Measurements from ENCODE around the gene XG.
A peak's percentile ranks its signal among the peaks of the same experiment; 100 is the strongest.
"Not testable (repeated sequence)": the region's sequence is repeated elsewhere in the genome, so short reads cannot be mapped to it uniquely, and the experiment has no call there.

Gene XG, protein sequence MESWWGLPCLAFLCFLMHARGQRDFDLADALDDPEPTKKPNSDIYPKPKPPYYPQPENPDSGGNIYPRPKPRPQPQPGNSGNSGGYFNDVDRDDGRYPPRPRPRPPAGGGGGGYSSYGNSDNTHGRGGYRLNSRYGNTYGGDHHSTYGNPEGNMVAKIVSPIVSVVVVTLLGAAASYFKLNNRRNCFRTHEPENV

DNA sequence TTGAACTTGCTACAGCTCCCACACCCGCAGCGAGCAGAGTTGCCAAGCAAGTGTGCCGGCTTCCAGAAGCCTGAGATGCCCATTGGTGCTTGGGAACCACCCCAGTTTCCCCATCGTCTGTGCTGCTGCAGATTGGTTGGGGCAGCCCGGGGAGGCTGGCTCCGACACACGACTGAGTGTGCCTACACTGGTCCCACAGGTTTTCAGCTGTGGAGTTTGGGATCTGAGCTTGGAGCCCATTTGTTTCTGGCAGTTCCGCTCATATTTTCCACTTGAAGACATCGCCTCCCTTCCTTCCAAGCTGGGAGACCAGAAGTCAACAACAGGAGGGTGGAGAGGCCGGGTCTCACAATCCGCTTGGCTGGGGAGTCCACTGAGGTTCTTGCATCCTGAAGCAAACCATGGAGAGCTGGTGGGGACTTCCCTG, at the start of gene XG:
TSS of gene XG (plus strand) at position 167 of the 427 bp plus-strand sequence. CDS start at position 402, 235 bp downstream.
- peak within 1 kb of the TSS; percentile 6 for H3K27ac ChIP-seq (ENCODE audit: poor library complexity, severe bottlenecking)
- not testable (repeated sequence) for H3K4me3 ChIP-seq (ENCODE audit: severe bottlenecking); H3K27me3 ChIP-seq (ENCODE audit: insufficient read depth, poor library complexity, severe bottlenecking); H3K9me3 ChIP-seq (ENCODE audit: severe bottlenecking); ATAC-seq (ENCODE audit: low read depth); H3K36me3 ChIP-seq (ENCODE audit: low read depth); DNase-seq (ENCODE audit: low spot score)
- peaks cover 17% of the 10 kb centered on the region for H3K4me1 ChIP-seq (ENCODE audit: insufficient read depth, poor library complexity, severe bottlenecking)

DNA sequence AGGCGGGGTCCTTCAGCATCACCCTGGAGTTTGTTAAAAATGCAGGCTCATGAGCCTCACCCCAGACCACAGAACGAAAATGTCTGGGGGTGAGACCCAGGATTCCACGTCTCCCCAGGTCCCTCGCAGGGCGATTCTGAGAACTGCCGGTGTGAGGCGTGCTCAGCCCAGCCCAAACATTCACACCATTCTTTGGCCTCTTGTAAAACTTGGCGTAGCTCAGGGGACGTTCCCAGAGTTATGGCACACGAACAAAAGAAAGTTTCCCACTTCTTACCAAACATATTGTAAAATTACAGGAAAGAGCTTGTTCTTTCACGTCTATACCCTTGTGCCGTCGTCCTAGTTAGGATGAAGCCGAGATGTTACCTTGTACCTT, 47.9 kb upstream of the XG start:
- TF ChIP-seq, protein P1, sequence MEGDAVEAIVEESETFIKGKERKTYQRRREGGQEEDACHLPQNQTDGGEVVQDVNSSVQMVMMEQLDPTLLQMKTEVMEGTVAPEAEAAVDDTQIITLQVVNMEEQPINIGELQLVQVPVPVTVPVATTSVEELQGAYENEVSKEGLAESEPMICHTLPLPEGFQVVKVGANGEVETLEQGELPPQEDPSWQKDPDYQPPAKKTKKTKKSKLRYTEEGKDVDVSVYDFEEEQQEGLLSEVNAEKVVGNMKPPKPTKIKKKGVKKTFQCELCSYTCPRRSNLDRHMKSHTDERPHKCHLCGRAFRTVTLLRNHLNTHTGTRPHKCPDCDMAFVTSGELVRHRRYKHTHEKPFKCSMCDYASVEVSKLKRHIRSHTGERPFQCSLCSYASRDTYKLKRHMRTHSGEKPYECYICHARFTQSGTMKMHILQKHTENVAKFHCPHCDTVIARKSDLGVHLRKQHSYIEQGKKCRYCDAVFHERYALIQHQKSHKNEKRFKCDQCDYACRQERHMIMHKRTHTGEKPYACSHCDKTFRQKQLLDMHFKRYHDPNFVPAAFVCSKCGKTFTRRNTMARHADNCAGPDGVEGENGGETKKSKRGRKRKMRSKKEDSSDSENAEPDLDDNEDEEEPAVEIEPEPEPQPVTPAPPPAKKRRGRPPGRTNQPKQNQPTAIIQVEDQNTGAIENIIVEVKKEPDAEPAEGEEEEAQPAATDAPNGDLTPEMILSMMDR (IDR thresholded peaks at IDR 0.05; ENCODE audit: poor library complexity, severe bottlenecking) = peak; percentile 50
- Histone ChIP-seq H3K4me3 (ENCODE audit: severe bottlenecking) (no peak overlapping the region), H3K27me3 (ENCODE audit: insufficient read depth, poor library complexity, severe bottlenecking) (no peaks in the 10 kb centered on the region), H3K27ac (ENCODE audit: poor library complexity, severe bottlenecking) (peak overlapping the region; percentile 99), H3K9me3 (ENCODE audit: severe bottlenecking) (no peaks in the 10 kb centered on the region), H3K36me3 (ENCODE audit: low read depth) (peaks cover 27% of the 10 kb centered on the region), H3K4me1 (ENCODE audit: insufficient read depth, poor library complexity, severe bottlenecking) (peaks cover 74% of the 10 kb centered on the region)
- ATAC-seq (ENCODE audit: low read depth) (peak; percentile 26; the same call in 2 of the 3 replicates), DNase-seq (ENCODE audit: low spot score) (no peak)

DNA sequence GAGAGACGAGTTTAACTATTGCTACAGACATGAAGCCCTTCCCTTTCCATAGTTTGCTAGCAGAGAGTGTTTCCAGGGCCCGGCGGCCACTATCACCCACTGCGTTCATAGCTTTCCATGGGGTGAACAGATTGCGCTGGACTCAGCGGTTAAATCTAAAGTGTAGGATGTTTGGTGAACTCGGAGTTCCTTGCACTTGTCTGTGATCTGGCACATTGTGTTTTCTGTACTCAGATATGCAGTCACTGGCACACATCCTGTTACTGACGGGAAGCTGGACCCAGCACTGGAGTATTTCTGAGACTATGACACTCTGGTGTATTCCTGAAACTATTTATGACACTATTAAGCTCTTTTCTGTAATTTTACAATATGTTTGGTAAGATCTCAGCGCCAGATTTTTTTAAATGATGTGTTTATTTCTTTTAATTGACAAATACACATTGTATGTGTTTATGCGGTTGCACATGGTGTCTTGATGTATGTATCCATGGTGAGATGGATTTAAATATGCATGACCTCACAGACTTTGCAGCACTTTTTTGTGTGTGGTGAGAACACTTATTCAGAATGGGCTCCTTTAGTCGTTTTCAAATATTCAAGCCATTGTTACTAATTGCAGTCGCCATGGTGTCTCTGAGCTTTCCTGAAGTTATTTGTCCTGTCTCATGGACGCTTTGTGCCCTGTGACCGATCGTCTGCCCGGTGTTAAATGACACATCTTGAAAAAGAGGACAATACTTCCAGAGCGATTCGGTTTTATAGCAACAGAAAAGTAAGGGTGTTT, 46.6 kb upstream of the XG start:
- TF ChIP-seq, protein P1 (IDR thresholded peaks at IDR 0.05; ENCODE audit: poor library complexity, severe bottlenecking) = no peak
- Histone ChIP-seq H3K27me3 (ENCODE audit: insufficient read depth, poor library complexity, severe bottlenecking) (no peaks in the 10 kb centered on the region), H3K36me3 (ENCODE audit: low read depth) (peaks cover 19% of the 10 kb centered on the region), H3K4me1 (ENCODE audit: insufficient read depth, poor library complexity, severe bottlenecking) (peaks cover 83% of the 10 kb centered on the region), H3K27ac (ENCODE audit: poor library complexity, severe bottlenecking) (peak overlapping the region; percentile 99), H3K4me3 (ENCODE audit: severe bottlenecking) (no peak overlapping the region), H3K9me3 (ENCODE audit: severe bottlenecking) (no peaks in the 10 kb centered on the region)
- ATAC-seq (ENCODE audit: low read depth) (no peak), DNase-seq (ENCODE audit: low spot score) (no peak)

DNA sequence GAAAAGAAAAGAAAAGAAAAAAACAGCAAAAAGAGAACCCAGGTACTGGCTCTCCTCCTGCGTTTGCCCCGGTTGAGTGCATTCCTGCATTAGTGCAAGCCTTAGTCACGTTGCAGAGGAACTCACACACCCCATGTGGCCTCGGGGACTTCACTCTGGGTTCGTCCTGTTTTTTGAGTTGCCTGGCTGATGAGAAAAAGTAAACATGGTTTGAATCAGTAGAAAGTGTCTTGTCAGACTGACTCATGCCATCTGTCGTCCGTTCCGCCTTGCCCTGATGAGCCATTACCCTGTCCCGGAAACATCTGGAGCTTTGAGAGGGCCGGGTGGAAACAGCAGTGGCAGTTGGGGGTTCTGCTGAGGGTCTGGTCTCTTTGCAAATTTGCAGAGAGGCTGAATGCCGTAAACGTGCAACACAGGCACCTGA, 44.5 kb upstream of the XG start:
- DNase-seq (ENCODE audit: low spot score) (peak; percentile 96), ATAC-seq (ENCODE audit: low read depth) (peak; percentile 71)
- TF ChIP-seq, protein P1 (IDR thresholded peaks at IDR 0.05; ENCODE audit: poor library complexity, severe bottlenecking) = peak; percentile 4
- H3K27me3 ChIP-seq (ENCODE audit: insufficient read depth, poor library complexity, severe bottlenecking) = no peaks in the 10 kb centered on the region
- peaks cover 81% of the 10 kb centered on the region for H3K4me1 ChIP-seq (ENCODE audit: insufficient read depth, poor library complexity, severe bottlenecking)
- H3K9me3 ChIP-seq (ENCODE audit: severe bottlenecking) = no peaks in the 10 kb centered on the region
- H3K4me3 ChIP-seq (ENCODE audit: severe bottlenecking) = no peak overlapping the region
- H3K36me3 ChIP-seq (ENCODE audit: low read depth) = peaks cover 29% of the 10 kb centered on the region
- peak overlapping the region; percentile 99 for H3K27ac ChIP-seq (ENCODE audit: poor library complexity, severe bottlenecking)

DNA sequence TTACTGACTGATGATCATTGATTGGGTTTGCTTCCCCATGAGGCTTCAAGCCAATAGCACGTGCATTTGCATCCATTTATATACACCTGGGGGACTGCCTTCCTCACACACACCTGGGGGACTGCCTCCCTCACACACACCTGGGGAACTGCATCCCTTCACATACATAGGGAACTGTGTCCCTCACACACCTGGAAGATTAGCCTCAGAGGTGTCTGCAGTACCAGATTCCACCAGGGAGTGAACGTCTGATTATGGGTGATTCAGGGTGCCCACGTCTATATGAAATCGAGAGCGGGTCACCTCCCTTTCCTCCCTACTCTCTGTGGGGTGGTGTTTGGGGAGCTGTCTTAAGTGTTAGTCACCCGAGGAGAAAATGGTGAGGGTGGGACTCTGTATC, 43.8 kb upstream of the XG start:
- no peak for DNase-seq (ENCODE audit: low spot score)
- TF ChIP-seq, protein P1 (IDR thresholded peaks at IDR 0.05; ENCODE audit: poor library complexity, severe bottlenecking) = no peak
- Histone ChIP-seq H3K27me3 (ENCODE audit: insufficient read depth, poor library complexity, severe bottlenecking) (no peaks in the 10 kb centered on the region), H3K4me3 (ENCODE audit: severe bottlenecking) (no peak overlapping the region), H3K36me3 (ENCODE audit: low read depth) (peaks cover 33% of the 10 kb centered on the region), H3K4me1 (ENCODE audit: insufficient read depth, poor library complexity, severe bottlenecking) (peaks cover 74% of the 10 kb centered on the region), H3K27ac (ENCODE audit: poor library complexity, severe bottlenecking) (peak overlapping the region; percentile 99), H3K9me3 (ENCODE audit: severe bottlenecking) (no peaks in the 10 kb centered on the region)
- ATAC-seq (ENCODE audit: low read depth) = peak; percentile 29
